ENCODE measurements around the gene TENT4B.

TENT4B gene

DNA sequence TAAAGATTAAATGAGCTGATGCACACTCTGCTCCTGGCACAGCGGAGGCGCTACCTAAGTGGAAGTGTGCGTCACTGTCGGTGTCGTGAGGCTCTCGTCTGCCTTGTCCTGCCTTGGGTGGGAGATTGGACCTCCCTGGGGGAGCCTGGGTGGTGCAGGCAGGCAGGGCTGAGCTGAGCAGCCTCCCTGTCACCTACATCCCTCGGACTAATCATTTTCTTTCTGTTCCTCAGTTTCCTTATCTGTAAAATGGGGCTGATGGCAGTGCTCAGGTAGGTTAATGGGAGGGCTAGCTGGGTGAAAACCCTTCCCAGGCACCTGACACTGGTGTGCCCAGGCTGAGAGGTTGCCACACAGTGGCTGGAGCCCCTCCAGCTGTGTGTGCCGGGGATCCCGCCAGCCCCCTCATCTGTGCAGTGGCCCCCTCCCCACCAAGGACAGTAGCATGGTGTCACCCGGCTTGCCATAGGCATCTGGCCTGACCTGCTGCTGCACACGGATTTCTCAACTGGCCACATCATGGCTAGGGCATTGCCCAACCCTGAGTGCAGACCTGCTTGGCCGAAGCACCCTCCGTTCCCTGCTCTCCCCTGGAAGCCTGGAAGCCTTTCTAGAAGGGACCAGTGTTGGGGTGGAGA, 117.5 kb downstream of the TENT4B start:
- no peak for DNase-seq (ENCODE audit: low read depth, low spot score)
- H3K27ac ChIP-seq: no peak overlapping the region
- H3K4me3 ChIP-seq: no peak overlapping the region
- H3K9ac ChIP-seq (ENCODE audit: insufficient read length): no peak overlapping the region
- no peaks in the 10 kb centered on the region for H3K36me3 ChIP-seq (ENCODE audit: insufficient read depth, low read length)
- TF ChIP-seq POLR2AphosphoS5 (IDR thresholded peaks at IDR 0.05; ENCODE audit: borderline replicate concordance, low read depth, low read length): no peak
- no peak for TF ChIP-seq EZH2 (IDR thresholded peaks at IDR 0.05)
- TF ChIP-seq FOXP2 (optimal IDR thresholded peaks at IDR 0.05; ENCODE audit: control extremely low read depth, extremely low read length, insufficient read depth): no peak
- no peaks in the 10 kb centered on the region for H3K9me3 ChIP-seq (ENCODE audit: low read depth, low read length)

- no peak overlapping the region for H3K27ac ChIP-seq
- H3K9ac ChIP-seq (ENCODE audit: insufficient read length): no peak overlapping the region
- no peak for DNase-seq (ENCODE audit: low read depth, low spot score)
- TF ChIP-seq FOXP2 (optimal IDR thresholded peaks at IDR 0.05; ENCODE audit: control extremely low read depth, extremely low read length, insufficient read depth): no peak
- no peak for TF ChIP-seq EZH2 (IDR thresholded peaks at IDR 0.05)
- TF ChIP-seq POLR2AphosphoS5 (IDR thresholded peaks at IDR 0.05; ENCODE audit: borderline replicate concordance, low read depth, low read length): no peak
- no peaks in the 10 kb centered on the region for H3K9me3 ChIP-seq (ENCODE audit: low read depth, low read length)
- H3K36me3 ChIP-seq (ENCODE audit: insufficient read depth, low read length): no peaks in the 10 kb centered on the region
- no peak overlapping the region for H3K4me3 ChIP-seq
These were observed 118.3 kb downstream of the TENT4B start for GRCh38 chr16:50271148-50272041.

DNA sequence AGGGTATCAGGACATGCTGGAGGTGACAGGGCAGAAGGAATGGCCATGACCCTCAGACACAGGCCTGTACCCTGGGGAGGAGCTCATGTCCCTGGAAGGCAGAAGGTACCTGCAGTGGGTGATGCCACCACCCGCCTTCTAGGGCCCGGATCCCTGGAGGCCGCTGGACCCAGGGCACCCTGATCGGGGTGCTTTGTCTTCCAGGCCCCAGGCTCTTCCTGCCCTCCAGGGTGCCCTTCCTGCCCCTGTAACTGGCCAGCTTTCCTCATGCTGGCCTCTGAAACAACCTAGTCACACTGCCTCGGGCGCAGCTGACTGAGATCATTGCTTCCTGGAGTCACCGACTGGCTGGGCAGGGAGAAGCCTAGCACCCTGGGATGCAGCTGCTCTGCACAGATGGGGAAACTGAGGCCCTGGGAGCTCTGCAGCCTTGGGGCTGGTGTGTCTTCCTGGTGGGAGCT, 119.0 kb downstream of the TENT4B start:
- no peak for TF ChIP-seq EZH2 (IDR thresholded peaks at IDR 0.05)
- TF ChIP-seq POLR2AphosphoS5 (IDR thresholded peaks at IDR 0.05; ENCODE audit: borderline replicate concordance, low read depth, low read length): no peak
- TF ChIP-seq FOXP2 (optimal IDR thresholded peaks at IDR 0.05; ENCODE audit: control extremely low read depth, extremely low read length, insufficient read depth): no peak
- H3K27ac ChIP-seq: no peak overlapping the region
- H3K4me3 ChIP-seq: no peak overlapping the region
- DNase-seq (ENCODE audit: low read depth, low spot score): no peak
- no peak overlapping the region for H3K9ac ChIP-seq (ENCODE audit: insufficient read length)
- H3K36me3 ChIP-seq (ENCODE audit: insufficient read depth, low read length): no peaks in the 10 kb centered on the region
- H3K9me3 ChIP-seq (ENCODE audit: low read depth, low read length): no peaks in the 10 kb centered on the region

DNA sequence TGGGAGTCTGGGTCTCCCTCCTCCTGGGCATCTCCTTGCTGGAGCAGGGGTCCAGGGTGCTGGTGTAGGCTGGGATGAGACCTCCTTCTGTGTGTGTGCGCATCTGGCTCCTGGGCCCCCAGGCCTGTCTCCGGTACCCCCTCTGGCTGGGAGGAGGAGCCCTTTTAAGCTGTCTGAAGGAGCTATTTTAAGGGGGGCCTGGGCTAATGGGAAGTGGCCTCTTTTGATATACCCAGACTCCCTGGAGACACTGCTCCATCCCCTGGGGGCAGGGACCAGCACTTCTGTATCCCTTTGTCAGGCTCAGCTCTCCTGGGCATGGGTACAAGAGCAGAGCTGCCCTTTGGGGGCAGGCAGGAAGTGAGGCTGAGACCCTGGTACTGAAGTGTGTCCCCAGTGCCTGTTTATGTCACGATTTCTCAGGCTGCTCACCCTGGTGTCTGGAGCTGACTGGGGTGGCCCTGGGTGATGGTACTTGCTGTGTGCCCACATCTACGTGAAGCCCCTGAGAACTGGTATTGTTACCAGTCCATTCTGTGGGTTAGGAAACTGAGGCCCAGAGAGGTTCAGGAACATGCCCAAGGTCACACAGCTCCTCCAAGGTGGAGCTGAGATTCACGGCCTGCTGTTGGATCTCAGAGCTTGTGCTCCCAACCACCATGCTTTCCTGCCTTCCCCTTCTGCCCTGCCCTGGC, 119.7 kb downstream of the TENT4B start:
- H3K9ac ChIP-seq (ENCODE audit: insufficient read length): no peak overlapping the region
- DNase-seq (ENCODE audit: low read depth, low spot score): no peak
- H3K4me3 ChIP-seq: no peak overlapping the region
- H3K9me3 ChIP-seq (ENCODE audit: low read depth, low read length): no peaks in the 10 kb centered on the region
- no peak for TF ChIP-seq POLR2AphosphoS5 (IDR thresholded peaks at IDR 0.05; ENCODE audit: borderline replicate concordance, low read depth, low read length)
- no peak for TF ChIP-seq EZH2 (IDR thresholded peaks at IDR 0.05)
- no peak for TF ChIP-seq FOXP2 (optimal IDR thresholded peaks at IDR 0.05; ENCODE audit: control extremely low read depth, extremely low read length, insufficient read depth)
- no peak overlapping the region for H3K27ac ChIP-seq
- no peaks in the 10 kb centered on the region for H3K36me3 ChIP-seq (ENCODE audit: insufficient read depth, low read length)

DNA sequence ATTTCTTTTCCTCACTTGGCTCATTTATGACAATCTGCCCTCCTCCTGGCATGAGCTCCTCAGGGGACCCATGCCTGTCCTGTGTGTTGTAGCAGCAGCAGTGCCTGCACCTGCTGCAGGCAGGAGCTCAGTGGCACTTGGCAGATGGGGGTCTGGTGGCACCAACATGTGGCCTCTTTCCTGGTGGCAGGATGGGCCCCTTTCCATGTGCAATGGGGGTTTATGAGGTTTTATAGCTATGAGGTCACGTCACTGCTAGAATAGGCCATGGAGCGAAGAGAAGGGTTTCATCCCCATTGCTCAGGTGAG, 120.2 kb downstream of the TENT4B start:
- Histone ChIP-seq H3K9me3 (ENCODE audit: low read depth, low read length) (no peaks in the 10 kb centered on the region), H3K36me3 (ENCODE audit: insufficient read depth, low read length) (no peaks in the 10 kb centered on the region), H3K27ac (no peak overlapping the region), H3K9ac (ENCODE audit: insufficient read length) (no peak overlapping the region), H3K4me3 (no peak overlapping the region)
- TF ChIP-seq POLR2AphosphoS5 (IDR thresholded peaks at IDR 0.05; ENCODE audit: borderline replicate concordance, low read depth, low read length): no peak
- TF ChIP-seq EZH2 (IDR thresholded peaks at IDR 0.05): no peak
- no peak for TF ChIP-seq FOXP2 (optimal IDR thresholded peaks at IDR 0.05; ENCODE audit: control extremely low read depth, extremely low read length, insufficient read depth)
- no peak for DNase-seq (ENCODE audit: low read depth, low spot score)

DNA sequence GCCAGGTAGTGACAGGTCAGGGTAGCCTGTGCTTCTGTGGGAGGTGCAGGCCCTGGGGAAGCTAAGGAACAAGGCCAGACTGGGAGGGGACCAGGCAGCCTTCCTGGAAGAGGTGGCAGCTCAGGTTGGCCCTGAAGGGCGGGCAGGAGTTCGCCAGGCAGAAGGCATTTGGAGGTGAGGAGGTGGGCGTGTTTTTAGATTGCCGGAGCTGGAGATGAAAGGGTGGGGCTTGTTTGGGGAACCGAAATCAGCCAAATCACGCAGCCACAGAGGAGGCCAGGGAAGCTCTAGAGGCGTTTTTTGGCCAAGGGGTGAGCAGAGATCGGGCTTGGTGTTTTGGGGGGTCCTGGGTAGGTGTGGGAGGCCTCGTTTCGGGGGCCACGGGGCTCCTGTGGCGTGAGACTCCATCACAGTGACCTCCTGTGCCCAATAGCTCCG, 120.8 kb downstream of the TENT4B start:
- H3K9me3 ChIP-seq (ENCODE audit: low read depth, low read length): no peaks in the 10 kb centered on the region
- H3K9ac ChIP-seq (ENCODE audit: insufficient read length): no peak overlapping the region
- TF ChIP-seq FOXP2 (optimal IDR thresholded peaks at IDR 0.05; ENCODE audit: control extremely low read depth, extremely low read length, insufficient read depth) (no peak), EZH2 (IDR thresholded peaks at IDR 0.05) (no peak), POLR2AphosphoS5 (IDR thresholded peaks at IDR 0.05; ENCODE audit: borderline replicate concordance, low read depth, low read length) (no peak)
- H3K36me3 ChIP-seq (ENCODE audit: insufficient read depth, low read length): no peaks in the 10 kb centered on the region
- no peak overlapping the region for H3K27ac ChIP-seq
- no peak for DNase-seq (ENCODE audit: low read depth, low spot score)
- H3K4me3 ChIP-seq: no peak overlapping the region

DNA sequence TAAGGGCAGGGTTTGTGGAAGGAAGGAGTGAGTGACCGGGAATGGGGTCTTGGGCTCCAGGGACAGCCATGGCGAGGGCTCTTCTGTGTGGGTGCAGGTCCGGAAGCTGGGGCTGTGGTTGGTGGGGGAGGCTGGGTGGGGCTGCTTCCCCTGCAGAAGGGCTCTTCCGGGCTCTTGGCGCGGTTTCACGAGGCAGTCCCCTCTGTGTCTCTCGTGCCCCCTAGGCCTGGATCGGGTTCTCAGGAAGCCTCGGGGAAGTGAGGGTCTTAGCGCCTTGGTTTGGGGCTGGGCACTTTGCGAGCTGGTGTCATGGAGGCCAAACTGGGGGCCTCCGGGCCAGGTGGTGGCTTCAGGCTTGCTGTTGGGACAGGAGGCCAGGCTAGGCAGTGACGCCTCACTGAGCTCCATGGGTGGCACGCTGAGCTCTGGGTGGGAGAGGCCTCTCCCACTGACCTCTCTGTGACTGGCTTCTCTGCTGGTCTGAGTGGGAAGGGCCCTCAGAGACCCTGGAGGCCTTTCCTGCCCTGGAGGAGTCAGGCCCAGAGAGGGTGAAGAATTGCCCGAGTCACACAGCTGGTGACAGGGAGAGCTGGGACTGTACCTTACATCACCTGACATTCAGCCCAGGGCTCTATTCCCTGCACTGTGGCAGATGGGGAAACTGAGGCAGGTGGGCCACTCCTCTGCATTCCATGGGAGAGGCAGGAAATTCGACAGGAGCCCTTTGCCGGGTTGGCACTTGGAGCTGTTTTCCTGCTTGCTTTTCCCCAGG, 121.4 kb downstream of the TENT4B start:
- H3K9me3 ChIP-seq (ENCODE audit: low read depth, low read length): no peaks in the 10 kb centered on the region
- H3K9ac ChIP-seq (ENCODE audit: insufficient read length): no peak overlapping the region
- H3K36me3 ChIP-seq (ENCODE audit: insufficient read depth, low read length): no peaks in the 10 kb centered on the region
- DNase-seq (ENCODE audit: low read depth, low spot score): no peak
- no peak overlapping the region for H3K4me3 ChIP-seq
- TF ChIP-seq EZH2 (IDR thresholded peaks at IDR 0.05) (no peak), FOXP2 (optimal IDR thresholded peaks at IDR 0.05; ENCODE audit: control extremely low read depth, extremely low read length, insufficient read depth) (no peak), POLR2AphosphoS5 (IDR thresholded peaks at IDR 0.05; ENCODE audit: borderline replicate concordance, low read depth, low read length) (no peak)
- H3K27ac ChIP-seq: no peak overlapping the region

GRCh38 chr16:50275098-50275415, 122.0 kb downstream of the TENT4B start:
- no peaks in the 10 kb centered on the region for H3K9me3 ChIP-seq (ENCODE audit: low read depth, low read length)
- H3K9ac ChIP-seq (ENCODE audit: insufficient read length): no peak overlapping the region
- TF ChIP-seq POLR2AphosphoS5 (IDR thresholded peaks at IDR 0.05; ENCODE audit: borderline replicate concordance, low read depth, low read length) (no peak), FOXP2 (optimal IDR thresholded peaks at IDR 0.05; ENCODE audit: control extremely low read depth, extremely low read length, insufficient read depth) (no peak), EZH2 (IDR thresholded peaks at IDR 0.05) (no peak)
- no peaks in the 10 kb centered on the region for H3K36me3 ChIP-seq (ENCODE audit: insufficient read depth, low read length)
- no peak overlapping the region for H3K4me3 ChIP-seq
- no peak for DNase-seq (ENCODE audit: low read depth, low spot score)
- H3K27ac ChIP-seq: no peak overlapping the region
